Epithelial cell of esophagus (primary cell): ENCODE data around the gene NSMF.

Experiments
- DNase-seq: peaks from one replicate; pipeline ENCODE4 v3.0.0; 2010; ENCODE audit warnings: low read depth
- H3K4me3 ChIP-seq: 2 replicates; pipeline ENCODE4 v1.5.1; 2011; ENCODE audit warnings: mild to moderate bottlenecking, low read length, control low read depth
- CTCF ChIP-seq: IDR thresholded peaks from 2 replicates; pipeline ENCODE4 v1.5.1; 2011; ENCODE audit warnings: low read depth, mild to moderate bottlenecking, low read length, control low read depth, inconsistent platforms; ENCODE audit not compliant: insufficient read depth; ENCODE audit errors: missing control alignments

Gene NSMF

GRCh38 chr9:137429974-137430722, 29.0 kb downstream of the NSMF start:
- no peak for TF ChIP-seq CTCF
- H3K4me3 ChIP-seq = no peak overlapping the region
- no peak for DNase-seq

- no peak for DNase-seq
- no peak for TF ChIP-seq CTCF
- H3K4me3 ChIP-seq = no peak overlapping the region
Observed at GRCh38 chr9:137429546-137429890, 29.6 kb downstream of the NSMF start.

GRCh38 chr9:137428841-137429545, 30.1 kb downstream of the NSMF start:
- no peak overlapping the region for H3K4me3 ChIP-seq
- no peak for TF ChIP-seq CTCF
- no peak for DNase-seq

GRCh38 chr9:137428311-137428630, 30.9 kb downstream of the NSMF start:
- TF ChIP-seq CTCF = no peak
- DNase-seq = no peak
- H3K4me3 ChIP-seq = no peak overlapping the region

GRCh38 chr9:137427454-137428310, 31.5 kb downstream of the NSMF start:
- TF ChIP-seq CTCF = peak; percentile 17
- no peak for DNase-seq
- H3K4me3 ChIP-seq = no peak overlapping the region

GRCh38 chr9:137426018-137426681, 33.0 kb downstream of the NSMF start:
- DNase-seq = no peak
- no peak overlapping the region for H3K4me3 ChIP-seq
- no peak for TF ChIP-seq CTCF
